ENCODE results near the gene TRIM72.
"Not testable (repeated sequence)": the region's sequence is repeated elsewhere in the genome, so short reads cannot be mapped to it uniquely, and the experiment has no call there.

The TRIM72 gene

DNA sequence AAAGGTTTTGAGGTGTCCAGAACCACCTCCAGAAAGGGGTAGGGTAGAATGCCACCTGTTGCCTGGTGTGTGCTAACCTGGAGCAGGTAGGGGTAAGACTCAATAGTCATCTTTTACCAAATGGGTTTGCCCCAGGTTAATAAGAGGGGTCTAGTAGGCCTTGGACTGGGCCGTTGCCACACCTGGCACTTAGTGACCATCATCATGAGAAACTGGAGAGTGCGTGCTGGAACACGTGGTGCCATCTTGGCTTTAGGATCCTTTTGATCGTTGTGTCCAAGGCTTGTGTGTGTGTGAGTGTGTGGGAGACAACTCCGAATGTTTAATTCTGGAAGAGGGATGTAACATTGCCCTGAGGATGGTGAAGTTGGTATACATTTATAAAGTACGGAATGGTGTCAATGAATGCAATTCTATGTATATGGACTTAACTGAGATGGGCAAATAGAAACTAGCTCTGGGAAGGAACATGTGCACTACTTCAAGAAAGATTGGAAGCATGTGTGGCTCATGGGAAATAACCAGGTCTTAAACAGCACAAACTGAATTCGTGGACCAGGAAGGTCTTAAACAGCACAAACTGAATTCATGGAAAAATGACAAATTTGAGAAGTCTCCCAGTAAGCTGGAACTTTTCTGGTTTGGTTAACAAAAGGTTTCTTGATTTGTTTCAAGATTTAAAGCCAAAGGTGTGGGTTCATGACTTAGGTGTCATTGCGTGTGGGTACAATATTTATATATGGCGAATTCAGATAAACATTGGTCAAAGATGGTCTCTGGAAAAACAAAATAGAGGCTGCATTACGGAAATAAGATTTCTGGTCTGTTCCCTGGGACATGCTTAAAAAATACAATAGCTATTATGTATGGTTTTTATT, 26.8 kb upstream of the TRIM72 start:
- Mint-ChIP-seq H3K27ac (peak overlapping the region; percentile 69), H3K27me3 (no peaks in the 10 kb centered on the region), H3K4me1 (peaks cover 50% of the 10 kb centered on the region), H3K4me3 (no peak overlapping the region), H3K36me3 (peaks cover 76% of the 10 kb centered on the region), H3K9me3 (no peaks in the 10 kb centered on the region)
- ATAC-seq (ENCODE audit: low read depth) (no peak), DNase-seq (ENCODE audit: low spot score in 2 of 2) (no peak)

DNA sequence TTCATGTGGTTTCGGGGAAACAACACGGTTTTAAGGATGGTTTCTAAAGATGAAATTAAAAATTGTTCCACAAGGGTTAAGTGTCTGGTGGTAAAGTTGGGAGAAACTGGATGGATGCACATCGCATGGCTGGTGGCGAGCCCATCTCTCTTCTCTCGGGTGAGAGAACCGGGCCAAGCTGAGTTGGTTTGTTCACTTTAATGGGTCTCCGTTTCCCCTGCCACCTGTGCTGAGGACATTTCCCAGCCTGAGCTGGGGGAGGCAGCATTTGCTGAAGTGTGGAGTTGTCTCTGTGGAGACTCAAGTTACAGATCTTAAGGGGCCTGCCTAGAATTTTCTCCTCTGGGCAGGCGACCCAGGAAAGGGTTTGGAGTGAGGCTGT, 26.1 kb upstream of the TRIM72 start:
- no peak overlapping the region for H3K4me3 Mint-ChIP-seq
- DNase-seq (ENCODE audit: low spot score in 2 of 2), result no peak
- peaks cover 70% of the 10 kb centered on the region for H3K36me3 Mint-ChIP-seq
- no peaks in the 10 kb centered on the region for H3K27me3 Mint-ChIP-seq
- ATAC-seq (ENCODE audit: low read depth), result no peak
- peak overlapping the region; percentile 86 for H3K27ac Mint-ChIP-seq
- H3K9me3 Mint-ChIP-seq, result no peaks in the 10 kb centered on the region
- H3K4me1 Mint-ChIP-seq, result peaks cover 44% of the 10 kb centered on the region

DNA sequence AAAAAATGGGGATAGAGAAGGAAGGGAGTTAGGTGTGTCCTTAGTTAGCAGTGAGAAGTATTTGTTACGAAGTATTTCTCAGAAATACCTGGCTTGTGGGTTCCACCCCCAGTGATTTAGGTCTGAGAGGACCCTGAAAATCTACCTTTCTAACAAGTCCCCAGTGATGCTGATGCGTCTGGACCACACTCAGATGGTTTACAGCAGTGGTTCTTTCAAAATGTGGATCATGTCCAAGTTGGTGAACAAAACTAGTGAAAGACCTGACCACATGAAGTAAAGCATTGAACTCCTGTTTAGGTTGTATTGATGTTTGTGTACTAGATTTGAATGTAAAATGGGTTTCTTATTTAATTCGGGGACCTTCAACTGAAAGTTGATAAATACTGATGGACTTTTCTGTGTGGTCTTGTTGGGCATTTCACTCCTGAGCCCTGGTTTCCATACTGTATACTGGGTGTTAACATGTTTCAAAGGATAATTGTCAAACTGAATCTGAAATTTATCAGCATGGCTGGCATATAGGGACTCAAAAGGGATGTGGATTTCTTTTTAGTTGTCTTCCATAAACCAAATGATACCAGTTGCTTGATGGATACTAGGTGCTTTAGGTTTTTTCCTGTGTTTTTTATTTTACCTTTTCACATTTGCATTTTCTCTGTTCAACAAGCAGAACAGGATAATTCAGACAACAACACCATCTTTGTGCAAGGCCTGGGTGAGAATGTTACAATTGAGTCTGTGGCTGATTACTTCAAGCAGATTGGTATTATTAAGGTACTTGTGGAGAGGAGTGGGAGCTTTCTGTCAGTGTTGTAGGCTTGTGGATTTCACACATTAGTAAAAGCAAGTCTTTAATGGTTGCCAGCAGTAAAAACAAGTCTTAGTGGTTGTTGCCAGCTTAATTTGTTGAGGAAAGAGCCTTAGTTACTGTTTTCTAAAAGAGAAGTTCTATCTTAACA, 25.2 kb upstream of the TRIM72 start:
- Mint-ChIP-seq H3K4me3 (no peak overlapping the region), H3K27me3 (no peaks in the 10 kb centered on the region)

DNA sequence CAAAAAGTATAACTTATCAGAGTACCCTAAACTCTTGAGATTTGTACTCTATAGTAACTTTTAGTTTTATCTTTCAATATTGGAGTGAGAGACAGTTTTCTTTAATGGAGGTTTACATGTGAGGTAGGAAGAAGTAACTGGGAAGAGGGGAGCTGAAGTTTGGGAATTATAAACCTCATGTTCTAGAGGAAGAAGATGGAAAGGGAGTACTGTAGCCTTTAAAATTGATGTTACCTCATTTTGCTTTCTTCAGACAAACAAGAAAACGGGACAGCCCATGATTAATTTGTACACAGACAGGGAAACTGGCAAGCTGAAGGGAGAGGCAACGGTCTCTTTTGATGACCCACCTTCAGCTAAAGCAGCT, 24.5 kb upstream of the TRIM72 start:
- Mint-ChIP-seq H3K4me1 (peaks cover 42% of the 10 kb centered on the region), H3K27ac (peak overlapping the region; percentile 86), H3K27me3 (no peaks in the 10 kb centered on the region), H3K36me3 (peaks cover 65% of the 10 kb centered on the region), H3K9me3 (no peaks in the 10 kb centered on the region), H3K4me3 (no peak overlapping the region)
- no peak for ATAC-seq (ENCODE audit: low read depth)
- no peak for DNase-seq (ENCODE audit: low spot score in 2 of 2)

More for the DNA sequence above, 25.2 kb upstream of the TRIM72 start:
- Mint-ChIP-seq H3K36me3 (peaks cover 67% of the 10 kb centered on the region), H3K4me1 (peaks cover 41% of the 10 kb centered on the region), H3K27ac (peak overlapping the region; percentile 86), H3K9me3 (no peaks in the 10 kb centered on the region)
- DNase-seq (ENCODE audit: low spot score in 2 of 2), result no peak
- no peak for ATAC-seq (ENCODE audit: low read depth)

DNA sequence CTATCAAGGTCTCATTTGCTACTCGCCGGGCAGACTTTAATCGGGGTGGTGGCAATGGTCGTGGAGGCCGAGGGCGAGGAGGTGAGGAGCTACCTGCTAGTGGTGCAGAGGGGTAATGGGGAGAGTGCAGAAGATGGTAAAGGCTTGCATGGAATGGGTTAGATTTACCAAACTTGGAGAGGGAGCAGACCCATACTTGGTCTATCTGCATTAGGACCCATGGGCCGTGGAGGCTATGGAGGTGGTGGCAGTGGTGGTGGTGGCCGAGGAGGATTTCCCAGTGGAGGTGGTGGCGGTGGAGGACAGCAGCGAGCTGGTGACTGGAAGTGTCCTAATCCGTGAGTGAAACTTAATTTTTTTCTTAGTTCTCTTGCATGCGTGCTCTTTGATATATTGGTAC, 23.9 kb upstream of the TRIM72 start:
- no peak for DNase-seq (ENCODE audit: low spot score in 2 of 2)
- no peaks in the 10 kb centered on the region for H3K27me3 Mint-ChIP-seq
- peak overlapping the region; percentile 86 for H3K27ac Mint-ChIP-seq
- no peak overlapping the region for H3K4me3 Mint-ChIP-seq
- H3K9me3 Mint-ChIP-seq, result no peaks in the 10 kb centered on the region
- H3K4me1 Mint-ChIP-seq, result peaks cover 42% of the 10 kb centered on the region
- peaks cover 62% of the 10 kb centered on the region for H3K36me3 Mint-ChIP-seq
- ATAC-seq (ENCODE audit: low read depth), result no peak

DNA sequence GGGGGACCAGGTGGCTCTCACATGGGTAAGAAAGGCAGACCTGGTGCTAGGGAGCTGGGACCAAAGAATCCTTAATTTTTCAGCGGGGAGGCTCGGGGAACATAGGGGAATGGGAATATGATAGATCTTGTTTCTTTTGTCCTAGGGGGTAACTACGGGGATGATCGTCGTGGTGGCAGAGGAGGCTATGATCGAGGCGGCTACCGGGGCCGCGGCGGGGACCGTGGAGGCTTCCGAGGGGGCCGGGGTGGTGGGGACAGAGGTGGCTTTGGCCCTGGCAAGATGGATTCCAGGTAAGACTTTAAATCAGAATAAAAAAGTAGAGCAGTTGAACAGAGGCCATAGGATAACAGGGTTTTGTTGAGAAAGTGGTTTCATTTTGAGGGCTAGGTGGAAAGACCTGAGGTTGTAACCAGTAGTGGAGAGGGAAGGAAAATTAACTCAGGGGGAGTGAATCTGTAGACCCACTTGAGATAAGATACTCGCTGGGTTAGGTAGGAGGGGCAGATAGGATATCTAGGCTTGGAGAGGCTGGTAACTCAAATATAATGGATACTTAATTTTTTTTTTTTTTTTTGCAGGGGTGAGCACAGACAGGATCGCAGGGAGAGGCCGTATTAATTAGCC, 23.0 kb upstream of the TRIM72 start:
- Mint-ChIP-seq H3K4me1 (peaks cover 39% of the 10 kb centered on the region), H3K27ac (peak overlapping the region; percentile 71), H3K4me3 (no peak overlapping the region), H3K36me3 (peaks cover 57% of the 10 kb centered on the region), H3K27me3 (no peaks in the 10 kb centered on the region), H3K9me3 (no peaks in the 10 kb centered on the region)
- DNase-seq (ENCODE audit: low spot score in 2 of 2) (no peak), ATAC-seq (ENCODE audit: low read depth) (no peak)

DNA sequence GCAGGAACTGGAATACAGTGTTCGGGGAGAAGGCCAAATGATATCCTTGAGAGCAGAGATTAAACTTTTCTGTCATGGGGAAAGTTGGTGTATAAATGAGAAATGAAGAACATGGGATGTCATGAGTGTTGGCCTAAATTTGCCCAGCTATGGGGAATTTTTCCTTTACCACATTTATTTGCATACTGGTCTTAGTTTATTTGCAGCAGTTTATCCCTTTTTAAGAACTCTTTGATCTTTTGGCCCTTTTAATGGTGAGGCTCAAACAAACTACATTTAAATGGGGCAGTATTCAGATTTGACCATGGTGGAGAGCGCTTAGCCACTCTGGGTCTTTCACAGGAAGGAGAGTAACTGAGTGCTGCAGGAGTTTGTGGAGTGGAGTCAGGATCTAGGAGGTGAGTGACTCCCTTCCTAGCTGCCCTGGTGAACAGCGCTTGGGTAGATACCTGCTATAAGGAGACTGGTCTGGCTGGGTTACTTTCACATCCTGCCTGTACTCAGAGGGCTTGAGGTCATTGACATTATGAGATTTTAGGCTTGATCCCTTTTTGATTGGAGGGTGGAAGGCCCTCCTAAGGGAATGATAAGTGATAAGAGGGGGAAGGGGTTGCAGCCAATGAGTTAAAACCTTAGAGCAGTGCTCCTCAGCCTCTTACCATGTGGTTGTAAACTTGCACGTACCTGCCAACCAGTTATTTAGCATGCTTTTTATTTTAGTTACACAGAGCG, 22.1 kb upstream of the TRIM72 start:
- Mint-ChIP-seq H3K9me3 (no peaks in the 10 kb centered on the region), H3K27me3 (no peaks in the 10 kb centered on the region), H3K27ac (peak overlapping the region; percentile 69), H3K36me3 (peaks cover 50% of the 10 kb centered on the region), H3K4me1 (peaks cover 37% of the 10 kb centered on the region), H3K4me3 (no peak overlapping the region)
- ATAC-seq (ENCODE audit: low read depth) (peak; percentile 27), DNase-seq (ENCODE audit: low spot score in 2 of 2) (no peak)

DNA sequence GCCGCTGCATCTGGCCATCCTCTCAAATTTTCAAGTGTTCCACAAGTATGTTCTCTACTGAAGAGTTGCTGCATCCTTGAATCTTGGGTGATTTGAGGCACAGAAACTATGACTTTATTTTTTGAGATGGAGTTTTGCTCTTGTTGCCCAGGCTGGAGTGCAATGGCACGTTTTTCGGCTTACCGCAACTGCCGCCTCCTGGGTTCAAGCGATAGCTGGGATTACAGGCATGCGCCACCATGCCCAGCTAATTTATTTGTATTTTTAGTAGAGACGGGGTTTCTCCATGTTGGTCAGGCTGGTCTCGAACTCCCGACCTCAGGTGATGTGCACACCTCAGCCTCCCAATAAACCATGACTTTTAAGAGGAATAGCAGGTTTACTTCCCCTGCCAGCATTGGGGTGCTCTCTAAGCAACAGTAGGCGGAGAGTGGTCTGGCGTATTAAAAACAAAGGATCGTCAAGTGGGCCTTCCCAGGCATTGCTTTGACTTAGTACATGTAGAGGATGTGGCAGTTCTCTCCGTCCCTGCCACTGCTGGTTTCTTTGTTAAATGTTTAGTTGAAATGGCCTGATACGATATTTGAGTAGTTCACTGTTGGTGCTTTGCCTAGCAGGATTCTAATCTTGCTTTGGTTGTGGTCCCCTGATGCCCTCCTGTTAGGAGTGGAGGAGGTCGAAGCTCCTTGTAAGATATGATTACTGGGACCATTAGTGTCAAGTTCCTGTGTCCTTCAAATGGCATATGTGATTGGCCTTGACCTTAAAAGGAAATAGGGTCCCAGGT, 20.9 kb upstream of the TRIM72 start:
- Mint-ChIP-seq H3K4me3 (no peak overlapping the region), H3K4me1 (peaks cover 32% of the 10 kb centered on the region)

DNA sequence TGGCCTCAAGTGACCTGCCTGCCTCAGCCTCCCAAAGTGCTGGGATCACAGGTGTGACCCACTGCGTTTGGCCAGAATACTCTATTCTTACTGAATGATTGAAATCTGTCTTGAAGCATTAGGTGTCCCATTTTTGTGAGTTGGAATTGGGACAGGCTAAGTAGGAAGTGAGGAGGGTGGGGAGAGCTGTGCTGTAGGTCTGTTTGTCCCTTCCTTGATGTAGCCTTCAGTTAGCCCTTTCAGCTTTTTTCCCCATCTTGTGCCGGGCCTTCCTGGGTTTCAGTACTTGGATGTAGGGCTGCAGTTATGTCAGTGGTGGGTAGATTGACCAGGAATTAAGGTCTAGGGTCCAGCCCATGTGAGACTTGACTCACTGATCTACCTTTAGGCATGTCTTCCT, 20.0 kb upstream of the TRIM72 start:
- H3K4me3 Mint-ChIP-seq, result no peak overlapping the region
- H3K27ac Mint-ChIP-seq, result no peak overlapping the region
- H3K36me3 Mint-ChIP-seq, result peaks cover 38% of the 10 kb centered on the region
- no peaks in the 10 kb centered on the region for H3K27me3 Mint-ChIP-seq
- no peak for DNase-seq (ENCODE audit: low spot score in 2 of 2)
- ATAC-seq (ENCODE audit: low read depth), result no peak
- no peaks in the 10 kb centered on the region for H3K9me3 Mint-ChIP-seq
- peaks cover 36% of the 10 kb centered on the region for H3K4me1 Mint-ChIP-seq

More for the DNA sequence above, 20.9 kb upstream of the TRIM72 start:
- H3K36me3 Mint-ChIP-seq, result peaks cover 44% of the 10 kb centered on the region
- DNase-seq (ENCODE audit: low spot score in 2 of 2) (no peak), ATAC-seq (ENCODE audit: low read depth) (no peak)
- H3K27me3 Mint-ChIP-seq, result no peaks in the 10 kb centered on the region
- H3K9me3 Mint-ChIP-seq, result no peaks in the 10 kb centered on the region
- H3K27ac Mint-ChIP-seq, result no peak overlapping the region

DNA sequence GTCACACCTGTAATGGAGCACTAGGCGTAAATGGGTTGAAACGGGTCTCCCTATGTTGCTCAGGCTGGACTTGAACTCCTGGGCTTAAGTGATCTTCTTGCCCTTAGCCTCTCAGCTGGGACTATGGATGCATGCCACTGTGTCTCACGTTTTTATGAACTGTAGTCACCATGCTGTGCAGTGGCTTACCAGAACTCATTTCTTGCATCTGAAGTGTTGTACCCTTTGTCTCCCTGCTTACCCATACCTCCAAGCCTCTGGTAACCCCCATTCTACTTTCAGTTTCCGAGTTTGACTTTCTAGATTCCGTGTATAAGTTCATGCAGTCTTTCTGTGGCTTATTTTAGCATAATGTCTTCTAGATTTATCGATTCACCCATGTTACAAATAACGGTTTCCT, 19.0 kb upstream of the TRIM72 start:
- Mint-ChIP-seq H3K27me3 (no peaks in the 10 kb centered on the region), H3K4me3 (no peak overlapping the region), H3K27ac (no peak overlapping the region), H3K9me3 (no peaks in the 10 kb centered on the region), H3K4me1 (peaks cover 41% of the 10 kb centered on the region), H3K36me3 (peaks cover 32% of the 10 kb centered on the region)
- ATAC-seq (ENCODE audit: low read depth) (no peak), DNase-seq (ENCODE audit: low spot score in 2 of 2) (no peak)

DNA sequence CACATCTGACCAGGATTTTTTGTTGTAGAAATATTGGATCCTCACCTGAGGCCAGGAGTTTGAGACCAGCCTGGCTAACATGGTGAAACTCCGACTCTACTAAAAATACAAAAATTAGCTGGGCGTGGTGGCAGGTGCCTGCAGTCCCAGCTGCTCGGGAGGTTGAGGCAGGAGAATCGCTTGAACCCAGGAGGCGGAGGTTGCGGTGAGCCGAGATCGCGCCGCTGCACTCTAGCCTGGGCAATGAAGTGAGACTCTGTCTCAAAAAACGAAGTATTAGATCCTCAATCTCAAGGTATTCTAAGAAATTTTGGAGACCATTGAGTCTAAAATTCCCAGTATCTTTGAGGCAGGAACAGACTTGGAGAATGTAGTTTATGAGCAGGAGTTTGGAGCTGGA, 18.1 kb upstream of the TRIM72 start:
- not testable (repeated sequence) for DNase-seq (ENCODE audit: low spot score in 2 of 2); H3K4me3 Mint-ChIP-seq; H3K27me3 Mint-ChIP-seq; ATAC-seq (ENCODE audit: low read depth); H3K9me3 Mint-ChIP-seq
- Mint-ChIP-seq H3K27ac (peak overlapping the region; percentile 35), H3K4me1 (peaks cover 37% of the 10 kb centered on the region), H3K36me3 (peaks cover 24% of the 10 kb centered on the region)

DNA sequence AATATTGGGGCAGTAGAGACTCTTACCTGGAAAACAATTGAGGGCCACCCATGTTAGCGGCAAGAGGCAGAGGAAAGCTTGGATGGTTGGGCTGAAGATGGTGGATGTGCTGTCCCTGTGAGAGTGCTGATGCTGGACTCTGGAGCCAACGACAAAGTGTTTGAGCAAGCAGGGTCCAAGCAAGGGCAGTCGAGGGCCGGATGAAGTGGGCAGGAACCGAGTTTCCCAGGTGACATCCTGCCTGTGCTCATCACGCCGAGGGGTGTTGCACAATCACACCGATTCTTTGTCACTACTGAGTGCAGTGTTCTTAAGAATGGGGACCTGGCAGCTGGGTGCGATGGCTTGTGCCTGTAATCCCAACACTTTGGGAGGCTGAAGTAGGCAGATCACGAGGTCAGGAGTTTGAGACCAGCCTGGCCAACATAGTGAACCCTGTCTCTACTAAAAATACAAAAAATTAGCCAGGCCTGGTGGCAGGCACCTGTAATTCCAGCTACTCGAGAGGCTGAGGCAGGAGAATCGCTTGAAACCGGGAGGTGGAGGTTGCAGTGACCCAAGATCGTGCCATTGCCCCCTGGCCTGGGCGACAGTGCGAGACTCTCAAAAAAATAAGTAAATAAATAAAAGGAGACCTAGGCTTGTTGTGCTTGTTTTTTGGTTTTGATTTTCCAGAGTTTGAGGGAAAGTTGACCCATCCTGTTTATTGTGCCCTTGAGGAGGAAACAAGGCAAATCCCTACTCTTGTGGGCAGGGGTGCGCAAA, 17.4 kb upstream of the TRIM72 start:
- ATAC-seq (ENCODE audit: low read depth), result no peak
- Mint-ChIP-seq H3K9me3 (no peaks in the 10 kb centered on the region), H3K36me3 (peaks cover 22% of the 10 kb centered on the region), H3K4me1 (peaks cover 40% of the 10 kb centered on the region), H3K4me3 (no peak overlapping the region), H3K27ac (peak overlapping the region; percentile 35), H3K27me3 (no peaks in the 10 kb centered on the region)
- no peak for DNase-seq (ENCODE audit: low spot score in 2 of 2)
